ENCODE measurements around the gene WNK1. TPM values are rescaled to one million over a fixed set of nuclear protein-coding genes. Genes with fewer than 3 reads are reported as not detected.
"Not testable (repeated sequence)": the region's sequence is repeated elsewhere in the genome, so short reads cannot be mapped to it uniquely, and the experiment has no call there.

Gene WNK1
- total RNA-seq, 4 donors from 2014 or later, result 109 to 245 (median 135) TPM

GRCh38 chr12:810116-810515 lies 57.7 kb downstream of the WNK1 start:
- Histone ChIP-seq H3K36me3 (peaks cover 0 to 9% of the 10 kb centered on the region in 2 donors), H3K9me3 (no peaks in the 10 kb centered on the region), H3K4me1 (peaks cover 16 to 64% (median 26%) of the 10 kb centered on the region in 3 donors), H3K4me3 (no peak overlapping the region), H3K27ac (no peak overlapping the region), H3K27me3 (no peaks in the 10 kb centered on the region)
- 79 to 86% methylated on average over 2 to 4 of the region's 4 CpGs for WGBS, 2 donors (ENCODE audit: low coverage in 1 of 2)
- TF ChIP-seq, protein P1, sequence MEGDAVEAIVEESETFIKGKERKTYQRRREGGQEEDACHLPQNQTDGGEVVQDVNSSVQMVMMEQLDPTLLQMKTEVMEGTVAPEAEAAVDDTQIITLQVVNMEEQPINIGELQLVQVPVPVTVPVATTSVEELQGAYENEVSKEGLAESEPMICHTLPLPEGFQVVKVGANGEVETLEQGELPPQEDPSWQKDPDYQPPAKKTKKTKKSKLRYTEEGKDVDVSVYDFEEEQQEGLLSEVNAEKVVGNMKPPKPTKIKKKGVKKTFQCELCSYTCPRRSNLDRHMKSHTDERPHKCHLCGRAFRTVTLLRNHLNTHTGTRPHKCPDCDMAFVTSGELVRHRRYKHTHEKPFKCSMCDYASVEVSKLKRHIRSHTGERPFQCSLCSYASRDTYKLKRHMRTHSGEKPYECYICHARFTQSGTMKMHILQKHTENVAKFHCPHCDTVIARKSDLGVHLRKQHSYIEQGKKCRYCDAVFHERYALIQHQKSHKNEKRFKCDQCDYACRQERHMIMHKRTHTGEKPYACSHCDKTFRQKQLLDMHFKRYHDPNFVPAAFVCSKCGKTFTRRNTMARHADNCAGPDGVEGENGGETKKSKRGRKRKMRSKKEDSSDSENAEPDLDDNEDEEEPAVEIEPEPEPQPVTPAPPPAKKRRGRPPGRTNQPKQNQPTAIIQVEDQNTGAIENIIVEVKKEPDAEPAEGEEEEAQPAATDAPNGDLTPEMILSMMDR (IDR thresholded peaks at IDR 0.05), result no peak
- TF ChIP-seq POLR2A (IDR thresholded peaks at IDR 0.05), result no peak
- TF ChIP-seq POLR2AphosphoS5 (IDR thresholded peaks at IDR 0.05), result no peak
- no peak for TF ChIP-seq EP300 (IDR thresholded peaks at IDR 0.05)
- no peak for ATAC-seq

DNA sequence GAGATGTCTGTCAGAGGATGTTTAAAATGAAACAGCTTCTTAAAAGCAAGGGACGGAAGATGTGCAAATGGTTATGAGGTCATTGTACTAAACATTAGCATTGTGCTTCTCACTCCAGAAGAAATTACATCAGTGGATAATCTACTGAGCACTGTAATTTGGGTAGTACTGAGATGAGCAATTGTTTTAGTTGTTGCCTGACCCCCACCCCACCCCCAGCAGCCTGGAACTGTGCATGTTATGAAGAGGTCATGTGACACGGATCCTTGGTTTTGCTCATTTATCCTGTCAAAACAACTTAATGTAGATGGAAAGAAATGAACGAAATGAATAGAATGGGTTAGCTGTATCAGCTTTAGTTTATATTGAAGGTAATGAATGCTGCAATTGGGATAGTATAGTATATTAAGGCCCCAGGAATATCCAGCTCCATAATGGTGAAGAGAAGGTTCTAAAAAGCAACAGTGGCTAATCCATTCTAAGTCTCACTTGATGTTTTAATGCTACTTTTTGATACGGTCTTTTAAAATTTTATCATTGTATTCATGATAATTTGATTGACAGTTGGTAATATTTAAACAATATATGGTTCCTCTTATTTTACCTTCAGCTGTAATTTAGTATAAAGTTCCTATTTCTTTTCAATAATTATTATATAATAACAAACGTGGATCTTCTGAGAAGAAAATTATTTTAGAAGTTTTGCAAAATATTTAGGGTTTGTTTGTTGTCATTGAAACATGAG lies 58.5 kb downstream of the WNK1 start:
- Histone ChIP-seq H3K36me3 (peaks cover 0 to 10% of the 10 kb centered on the region in 2 donors), H3K4me3 (no peak overlapping the region), H3K27ac (peak overlapping the region in 1 of 4 donors; percentile 22), H3K9me3 (no peaks in the 10 kb centered on the region), H3K27me3 (no peaks in the 10 kb centered on the region), H3K4me1 (peaks cover 16 to 59% (median 24%) of the 10 kb centered on the region in 3 donors)
- TF ChIP-seq POLR2A (IDR thresholded peaks at IDR 0.05) (no peak), EP300 (IDR thresholded peaks at IDR 0.05) (no peak), POLR2AphosphoS5 (IDR thresholded peaks at IDR 0.05) (no peak)
- TF ChIP-seq, protein P1 (IDR thresholded peaks at IDR 0.05), result no peak
- 27 to 36% methylated on average over 5 of the region's 5 CpGs for WGBS, 2 donors (ENCODE audit: low coverage in 1 of 2)
- no peak for ATAC-seq

DNA sequence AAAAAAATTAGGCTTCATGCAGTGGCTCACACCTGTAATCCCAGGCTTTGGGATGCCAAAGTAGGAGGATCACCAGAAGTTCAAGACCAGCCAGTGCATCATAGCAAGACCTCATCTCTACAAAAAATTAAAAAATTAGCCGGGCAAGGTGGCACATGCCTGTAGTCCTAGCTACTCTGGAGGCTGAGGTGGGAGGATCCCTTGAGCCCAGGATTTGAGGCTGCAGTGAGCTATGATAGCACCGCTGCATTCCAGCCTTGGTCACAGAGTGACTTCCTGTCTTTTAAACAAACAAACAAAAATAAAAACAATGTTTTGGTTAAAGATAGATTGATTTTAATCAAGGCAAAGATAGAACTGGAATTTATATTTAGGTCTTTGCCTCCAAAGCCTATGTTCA lies 60.6 kb downstream of the WNK1 start:
- peaks cover 0 to 10% of the 10 kb centered on the region in 2 donors for H3K36me3 ChIP-seq
- H3K4me3 ChIP-seq, result no peak overlapping the region
- no peaks in the 10 kb centered on the region for H3K27me3 ChIP-seq
- no peak for TF ChIP-seq EP300 (IDR thresholded peaks at IDR 0.05)
- TF ChIP-seq, protein P1 (IDR thresholded peaks at IDR 0.05), result no peak
- TF ChIP-seq POLR2AphosphoS5 (IDR thresholded peaks at IDR 0.05), result no peak
- no peak for TF ChIP-seq POLR2A (IDR thresholded peaks at IDR 0.05)
- H3K27ac ChIP-seq, result no peak overlapping the region
- H3K9me3 ChIP-seq, result no peaks in the 10 kb centered on the region
- WGBS, 2 donors (ENCODE audit: low coverage in 1 of 2), result 85 to 100% methylated on average over 1 to 2 of the region's 2 CpGs
- ATAC-seq, result no peak
- peaks cover 13 to 61% (median 14%) of the 10 kb centered on the region in 3 donors for H3K4me1 ChIP-seq

DNA sequence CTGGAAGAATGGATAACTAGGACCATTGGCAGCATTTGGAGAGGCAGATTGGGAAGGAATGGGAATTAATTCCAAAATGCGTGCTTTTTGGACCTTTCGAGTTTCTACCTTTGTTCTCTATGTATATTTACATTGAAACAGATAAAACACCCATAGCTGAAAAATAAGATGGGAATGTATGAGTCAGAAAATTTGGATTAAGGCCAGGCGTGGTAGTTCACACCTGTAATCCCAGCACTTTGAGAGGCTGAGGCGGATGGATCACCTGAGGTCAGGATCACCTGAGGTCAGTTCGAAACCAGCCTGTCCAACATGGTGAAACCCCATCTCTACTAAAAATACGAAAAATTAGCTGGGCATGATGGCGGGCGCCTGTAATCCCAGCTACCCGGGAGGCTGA lies 65.1 kb downstream of the WNK1 start:
- WGBS, 2 donors (ENCODE audit: low coverage in 1 of 2), result 70 to 76% methylated on average over 5 to 7 of the region's 9 CpGs
- not testable (repeated sequence) for H3K4me3 ChIP-seq, H3K36me3 ChIP-seq, ATAC-seq, H3K9me3 ChIP-seq, H3K27me3 ChIP-seq
- H3K4me1 ChIP-seq, result peaks cover 1 to 49% (median 7%) of the 10 kb centered on the region in 3 donors
- H3K27ac ChIP-seq, result peak overlapping the region in 3 of 4 donors; percentile 10 to 59 (median 53)

DNA sequence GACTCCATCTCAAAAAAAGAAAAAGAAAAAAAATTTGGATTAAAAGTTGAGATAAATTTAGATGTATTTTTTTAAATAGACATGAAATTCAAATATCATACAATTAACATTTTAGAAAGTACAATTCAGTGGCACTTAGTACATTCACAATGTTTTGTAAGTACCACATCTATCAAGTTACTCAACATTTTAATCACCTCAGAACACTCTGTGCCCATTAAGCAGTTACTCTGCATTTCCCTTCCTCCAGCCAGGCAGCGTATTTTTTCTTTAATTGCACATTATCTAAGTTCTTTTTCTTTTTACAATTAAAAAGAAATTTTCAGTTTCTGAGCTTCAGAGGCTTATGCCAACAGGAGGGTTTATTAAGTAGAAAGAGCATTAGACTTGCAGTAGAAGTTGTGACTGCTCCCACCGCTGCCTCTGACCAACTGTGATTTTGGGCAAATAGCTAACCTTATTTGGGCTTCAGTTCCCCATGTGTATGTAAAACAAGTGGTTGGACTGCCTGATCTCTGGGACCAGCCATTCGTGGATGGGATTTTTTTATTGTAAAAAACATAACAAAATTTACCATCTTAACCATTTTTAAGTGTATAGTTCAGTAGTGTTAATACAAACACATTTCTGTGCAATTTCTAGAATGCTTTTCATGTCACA lies 65.7 kb downstream of the WNK1 start:
- TF ChIP-seq POLR2A (IDR thresholded peaks at IDR 0.05) (no peak), POLR2AphosphoS5 (IDR thresholded peaks at IDR 0.05) (peak; percentile 79), EP300 (IDR thresholded peaks at IDR 0.05) (no peak)
- TF ChIP-seq, protein P1 (IDR thresholded peaks at IDR 0.05), result no peak
- peak overlapping the region; percentile 41 to 61 (median 56) for H3K27ac ChIP-seq
- H3K27me3 ChIP-seq, result no peaks in the 10 kb centered on the region
- peak; percentile 58 for ATAC-seq
- peaks cover 0 to 4% (median 0%) of the 10 kb centered on the region in 3 donors for H3K9me3 ChIP-seq
- WGBS, 2 donors (ENCODE audit: low coverage in 1 of 2), result 36 to 68% methylated on average over 1 to 3 of the region's 3 CpGs
- peaks cover 0 to 10% of the 10 kb centered on the region in 2 donors for H3K36me3 ChIP-seq
- H3K4me3 ChIP-seq, result no peak overlapping the region
- peaks cover 0 to 43% (median 7%) of the 10 kb centered on the region in 3 donors for H3K4me1 ChIP-seq
